Cardiac muscle cell (in vitro differentiated cells and primary cell): ENCODE results near the gene PROX1. TPM values are rescaled to one million over a fixed set of nuclear protein-coding genes. Genes with fewer than 3 reads are reported as not detected.

ENCODE experiments used
- DNase-seq, 2 donors: peaks; one replicate each; pipeline versions ENCODE4 v3.0.0 to v3.0.0-alpha.2; 2010 to 2017; ENCODE audit warnings: low read depth in 1 of 2, low spot score in 1 of 2
- H3K27ac ChIP-seq: fragments of 200-600 bp; sonication (generic); 2 replicates; pipeline ENCODE4 v1.5.1; 2016
- H3K27me3 ChIP-seq: fragments of 200-600 bp; sonication (generic); 2 replicates; pipeline ENCODE4 v1.6.0; 2016; ENCODE audit warnings: control low read depth
- H3K36me3 ChIP-seq: fragments of 200-600 bp; sonication (generic); 2 replicates; pipeline ENCODE4 v1.5.1; 2016; ENCODE audit warnings: control low read depth
- H3K4me1 ChIP-seq: fragments of 200-600 bp; sonication (generic); 2 replicates; pipeline ENCODE4 v1.8.1; 2017; ENCODE audit warnings: low read depth, mild to moderate bottlenecking, mixed run types
- H3K4me3 ChIP-seq: fragments of 200-600 bp; sonication (generic); 2 replicates; pipeline ENCODE4 v1.5.1; 2016; ENCODE audit warnings: mild to moderate bottlenecking
- H3K9me3 ChIP-seq: fragments of 200-600 bp; sonication (generic); 2 replicates; pipeline ENCODE4 v1.5.1; 2017; ENCODE audit warnings: low read depth, mild to moderate bottlenecking, control low read depth
- polyA plus RNA-seq: library from polyadenylated mRNA; unstranded; fragments of >200 nt; fragmentation: Nextera tagmentation; extraction: Ambion mirVana; gene quantifications from 2 replicates; pipeline ENCODE4 v1.2.1, GENCODE V29; 2016
- total RNA-seq: library from RNA; depleted of rRNA; stranded (reverse); fragments of >200 nt; gene quantifications from 2 replicates; pipeline ENCODE4 v1.2.3, GENCODE V29; 2016
- TF ChIP-seq, protein P1 (sequence below): IDR thresholded peaks from 2 replicates; pipeline ENCODE4 v1.5.1; 2012; ENCODE audit warnings: low read depth, mild to moderate bottlenecking, low read length

PROX1 gene
- total and polyA plus RNA-seq, 2 experiments from 2014 or later, result 10.1 to 28.7 TPM

GRCh38 chr1:213947200-213947801 lies 40.5 kb upstream of the PROX1 start:
- DNase-seq, result no peak

GRCh38 chr1:213951876-213952275 lies 35.9 kb upstream of the PROX1 start:
- no peaks in the 10 kb centered on the region for H3K27me3 ChIP-seq
- TF ChIP-seq, protein P1, sequence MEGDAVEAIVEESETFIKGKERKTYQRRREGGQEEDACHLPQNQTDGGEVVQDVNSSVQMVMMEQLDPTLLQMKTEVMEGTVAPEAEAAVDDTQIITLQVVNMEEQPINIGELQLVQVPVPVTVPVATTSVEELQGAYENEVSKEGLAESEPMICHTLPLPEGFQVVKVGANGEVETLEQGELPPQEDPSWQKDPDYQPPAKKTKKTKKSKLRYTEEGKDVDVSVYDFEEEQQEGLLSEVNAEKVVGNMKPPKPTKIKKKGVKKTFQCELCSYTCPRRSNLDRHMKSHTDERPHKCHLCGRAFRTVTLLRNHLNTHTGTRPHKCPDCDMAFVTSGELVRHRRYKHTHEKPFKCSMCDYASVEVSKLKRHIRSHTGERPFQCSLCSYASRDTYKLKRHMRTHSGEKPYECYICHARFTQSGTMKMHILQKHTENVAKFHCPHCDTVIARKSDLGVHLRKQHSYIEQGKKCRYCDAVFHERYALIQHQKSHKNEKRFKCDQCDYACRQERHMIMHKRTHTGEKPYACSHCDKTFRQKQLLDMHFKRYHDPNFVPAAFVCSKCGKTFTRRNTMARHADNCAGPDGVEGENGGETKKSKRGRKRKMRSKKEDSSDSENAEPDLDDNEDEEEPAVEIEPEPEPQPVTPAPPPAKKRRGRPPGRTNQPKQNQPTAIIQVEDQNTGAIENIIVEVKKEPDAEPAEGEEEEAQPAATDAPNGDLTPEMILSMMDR, result no peak
- no peaks in the 10 kb centered on the region for H3K36me3 ChIP-seq
- no peaks in the 10 kb centered on the region for H3K9me3 ChIP-seq
- DNase-seq, result no peak
- H3K4me3 ChIP-seq, result no peak overlapping the region
- no peaks in the 10 kb centered on the region for H3K4me1 ChIP-seq
- H3K27ac ChIP-seq, result no peak overlapping the region

More at GRCh38 chr1:213947200-213947801, 40.5 kb upstream of the PROX1 start:
- H3K4me1 ChIP-seq, result no peaks in the 10 kb centered on the region
- H3K36me3 ChIP-seq, result no peaks in the 10 kb centered on the region
- no peak overlapping the region for H3K4me3 ChIP-seq
- TF ChIP-seq, protein P1, result no peak
- no peaks in the 10 kb centered on the region for H3K9me3 ChIP-seq
- no peaks in the 10 kb centered on the region for H3K27me3 ChIP-seq
- no peak overlapping the region for H3K27ac ChIP-seq

- Histone ChIP-seq H3K4me3 (no peak overlapping the region), H3K27me3 (no peaks in the 10 kb centered on the region), H3K9me3 (no peaks in the 10 kb centered on the region), H3K4me1 (no peaks in the 10 kb centered on the region), H3K27ac (no peak overlapping the region), H3K36me3 (no peaks in the 10 kb centered on the region)
- TF ChIP-seq, protein P1, result no peak
- no peak for DNase-seq
Measured at GRCh38 chr1:213953806-213954205, 34.0 kb upstream of the PROX1 start.

- Histone ChIP-seq H3K27ac (no peak overlapping the region), H3K4me3 (no peak overlapping the region), H3K36me3 (no peaks in the 10 kb centered on the region), H3K27me3 (no peaks in the 10 kb centered on the region), H3K9me3 (no peaks in the 10 kb centered on the region), H3K4me1 (no peaks in the 10 kb centered on the region)
- TF ChIP-seq, protein P1, result no peak
- DNase-seq, result no peak
Measured at GRCh38 chr1:213956295-213956770, 31.4 kb upstream of the PROX1 start.

DNA sequence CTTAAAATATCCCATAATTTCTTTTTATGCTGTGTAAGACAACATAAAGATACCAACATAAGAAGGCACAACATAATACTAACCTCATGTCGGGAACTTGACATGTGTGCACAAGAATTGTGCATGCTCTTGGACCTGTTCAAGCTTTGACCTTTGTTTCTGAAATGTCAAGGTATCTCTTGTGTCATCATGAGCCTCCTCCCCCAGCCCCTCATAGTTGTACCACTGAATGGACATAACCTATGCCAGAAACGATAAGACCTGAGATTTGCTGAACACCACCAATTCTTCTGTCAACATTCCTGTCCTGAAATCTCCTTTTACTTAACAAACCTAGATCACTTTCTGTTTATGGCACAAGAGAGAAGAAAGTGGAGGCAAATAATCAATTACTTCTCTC lies 29.4 kb upstream of the PROX1 start:
- no peaks in the 10 kb centered on the region for H3K4me1 ChIP-seq
- H3K9me3 ChIP-seq, result no peaks in the 10 kb centered on the region
- TF ChIP-seq, protein P1, result no peak
- DNase-seq, result no peak
- H3K4me3 ChIP-seq, result no peak overlapping the region
- no peak overlapping the region for H3K27ac ChIP-seq
- no peaks in the 10 kb centered on the region for H3K36me3 ChIP-seq
- no peaks in the 10 kb centered on the region for H3K27me3 ChIP-seq
